Prostate gland (tissue), 2 donors: ENCODE data around the gene PEAR1. TPM values are rescaled to one million over a fixed set of nuclear protein-coding genes. Genes with fewer than 3 reads are reported as not detected.

Experiments used
- DNase-seq: peaks from one replicate; pipeline ENCODE4 v3.0.0-alpha.2; 2019; ENCODE audit warnings: low spot score
- H3K27ac ChIP-seq, 2 donors: fragments of 200-600 bp; sonication (generic); 2 replicates each; pipeline ENCODE4 v1.5.1; 2017 to 2019
- H3K27me3 ChIP-seq: fragments of 200-600 bp; sonication (generic); replicated peaks from 2 replicates; pipeline ENCODE4 v1.5.1; 2019; ENCODE audit not compliant: insufficient read depth
- H3K36me3 ChIP-seq, 2 donors: fragments of 200-600 bp; sonication (generic); 1 replicate in 1 of 2; 2 replicates in 1 of 2; pipeline versions ENCODE4 v1.5.1 to v1.8.1; 2017 to 2019
- H3K4me1 ChIP-seq: fragments of 200-600 bp; sonication (generic); replicated peaks from 2 replicates; pipeline ENCODE4 v1.5.1; 2019
- H3K4me3 ChIP-seq, 2 donors: fragments of 200-600 bp; sonication (generic); 2 replicates each; pipeline ENCODE4 v1.5.1; 2017 to 2019
- H3K9me3 ChIP-seq: fragments of 200-600 bp; sonication (generic); 2 replicates; pipeline ENCODE4 v1.5.1; 2017
- POLR2A ChIP-seq: fragments of 450-650 bp; IDR thresholded peaks from one replicate; pipeline ENCODE4 v1.6.1; 2016; ENCODE audit warnings: antibody characterized with exemption, mild to moderate bottlenecking
- POLR2AphosphoS5 ChIP-seq: sonication (generic); formaldehyde crosslinking; IDR thresholded peaks from one replicate; pipeline ENCODE4 v1.6.1; 2017; ENCODE audit warnings: antibody characterized with exemption
- WGBS: methylation state at CpG from one replicate; pipeline ENCODE4 v1.1.5; 2018; 5-methylcytosine and 5-hydroxymethylcytosine counted together
- intact Hi-C: fragments of 100-400 bp; cut with DNase I; formaldehyde crosslinking; loops from one replicate; pipeline ENCODE4 v1.14.2; 2022
- total RNA-seq, 2 donors: library from RNA; depleted of rRNA; stranded (reverse); fragments of >200 nt; gene quantifications; one replicate each; pipeline ENCODE4 v1.1.0, GENCODE V29; 2016
- TF ChIP-seq, protein P1 (sequence below), 4 experiments: fragments of 200-600 bp in 2 of 4; fragments of 450-650 bp in 2 of 4; sonication (generic) in 2 of 4; IDR thresholded peaks; 1 replicate in 3 of 4; 2 replicates in 1 of 4; pipeline ENCODE4 v1.5.1; 2016 to 2019; ENCODE audit warnings: antibody characterized with exemption in 4 of 4, mild to moderate bottlenecking in 2 of 4, moderate library complexity in 2 of 4

The PEAR1 gene
- total RNA-seq, 2 donors from 2014 or later, result 3.6 to 20.0 TPM

DNA sequence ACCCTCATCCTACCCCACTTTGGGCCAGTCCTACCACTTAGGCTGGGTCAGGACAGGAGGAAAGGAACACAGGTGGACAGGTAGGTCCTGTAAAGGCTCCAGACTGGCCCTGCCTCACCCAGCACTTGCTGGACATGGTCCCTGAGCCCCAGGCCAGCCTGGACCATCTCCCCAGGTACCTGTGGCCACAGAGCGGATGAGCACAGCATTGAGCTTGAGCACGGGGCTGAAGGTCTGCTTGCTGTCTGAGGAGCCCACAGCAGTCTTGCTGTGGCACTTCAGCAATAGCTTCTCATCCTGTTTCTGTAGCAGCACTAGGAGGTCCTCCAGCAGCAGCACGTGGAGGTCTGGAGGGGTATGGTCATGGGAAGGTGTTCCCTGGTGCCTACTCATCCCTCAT is 50.2 kb downstream of the PEAR1 start:
- TF ChIP-seq, protein P1, sequence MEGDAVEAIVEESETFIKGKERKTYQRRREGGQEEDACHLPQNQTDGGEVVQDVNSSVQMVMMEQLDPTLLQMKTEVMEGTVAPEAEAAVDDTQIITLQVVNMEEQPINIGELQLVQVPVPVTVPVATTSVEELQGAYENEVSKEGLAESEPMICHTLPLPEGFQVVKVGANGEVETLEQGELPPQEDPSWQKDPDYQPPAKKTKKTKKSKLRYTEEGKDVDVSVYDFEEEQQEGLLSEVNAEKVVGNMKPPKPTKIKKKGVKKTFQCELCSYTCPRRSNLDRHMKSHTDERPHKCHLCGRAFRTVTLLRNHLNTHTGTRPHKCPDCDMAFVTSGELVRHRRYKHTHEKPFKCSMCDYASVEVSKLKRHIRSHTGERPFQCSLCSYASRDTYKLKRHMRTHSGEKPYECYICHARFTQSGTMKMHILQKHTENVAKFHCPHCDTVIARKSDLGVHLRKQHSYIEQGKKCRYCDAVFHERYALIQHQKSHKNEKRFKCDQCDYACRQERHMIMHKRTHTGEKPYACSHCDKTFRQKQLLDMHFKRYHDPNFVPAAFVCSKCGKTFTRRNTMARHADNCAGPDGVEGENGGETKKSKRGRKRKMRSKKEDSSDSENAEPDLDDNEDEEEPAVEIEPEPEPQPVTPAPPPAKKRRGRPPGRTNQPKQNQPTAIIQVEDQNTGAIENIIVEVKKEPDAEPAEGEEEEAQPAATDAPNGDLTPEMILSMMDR (IDR thresholded peaks at IDR 0.05), result no peak
- TF ChIP-seq POLR2A, result no peak
- no peak for TF ChIP-seq POLR2AphosphoS5
- no peaks in the 10 kb centered on the region for H3K27me3 ChIP-seq
- WGBS, result 93% methylated on average over 3 of the region's 3 CpGs
- no peaks in the 10 kb centered on the region for H3K4me1 ChIP-seq
- no peak for DNase-seq
- peaks cover 3 to 14% of the 10 kb centered on the region in 2 donors for H3K36me3 ChIP-seq
- no peak overlapping the region for H3K4me3 ChIP-seq
- H3K27ac ChIP-seq, result no peak overlapping the region
- H3K9me3 ChIP-seq, result no peaks in the 10 kb centered on the region
- intact Hi-C loops, result no loop called here

DNA sequence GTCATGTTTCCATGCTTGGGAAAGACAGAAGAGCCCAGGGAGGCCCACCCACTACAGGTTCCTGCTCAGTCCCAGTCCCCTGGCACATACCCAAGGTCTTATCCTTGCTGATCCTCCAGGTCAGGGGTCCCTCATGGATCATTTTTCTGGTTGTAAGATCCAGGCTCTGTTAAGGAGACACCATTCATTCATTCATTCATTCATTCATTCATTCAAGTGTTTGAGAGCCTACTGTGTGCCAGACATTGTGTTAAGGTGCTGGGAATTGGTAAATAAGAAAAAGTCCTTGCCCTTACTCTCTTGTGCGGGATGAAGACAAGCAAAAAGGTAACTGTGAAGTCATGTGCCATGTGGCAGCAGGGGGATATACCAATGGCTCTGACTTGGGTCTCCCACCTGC is 50.8 kb downstream of the PEAR1 start:
- intact Hi-C loops, result no loop called here
- DNase-seq, result no peak
- no peaks in the 10 kb centered on the region for H3K4me1 ChIP-seq
- H3K27me3 ChIP-seq, result no peaks in the 10 kb centered on the region
- TF ChIP-seq, protein P1 (IDR thresholded peaks at IDR 0.05), result no peak
- TF ChIP-seq POLR2AphosphoS5 (no peak), POLR2A (no peak)
- H3K36me3 ChIP-seq, result peaks cover 3 to 14% of the 10 kb centered on the region in 2 donors
- H3K9me3 ChIP-seq, result no peaks in the 10 kb centered on the region
- WGBS, result 90% methylated on average over 1 of the region's 1 CpG
- no peak overlapping the region for H3K27ac ChIP-seq
- H3K4me3 ChIP-seq, result no peak overlapping the region

DNA sequence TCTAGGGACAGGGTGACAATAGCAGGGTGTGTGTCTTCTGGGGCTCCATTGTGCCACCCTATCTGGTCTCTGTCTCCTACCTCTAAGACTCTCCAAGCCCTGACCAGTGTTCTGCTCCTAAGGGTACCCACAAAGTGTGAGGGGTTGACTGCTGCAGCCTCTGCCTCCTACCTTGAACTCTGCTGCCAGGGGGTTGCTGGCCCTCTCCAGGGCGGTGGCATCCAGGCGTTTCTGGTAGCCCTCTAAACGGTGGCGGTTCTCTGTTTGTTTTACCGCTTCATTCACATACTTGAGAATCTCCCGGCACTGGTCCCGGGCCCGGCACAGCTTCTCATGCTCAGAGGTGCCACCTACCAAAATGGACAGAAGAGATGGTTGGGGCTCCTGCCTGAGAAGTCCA is 51.3 kb downstream of the PEAR1 start:
- H3K27me3 ChIP-seq, result no peaks in the 10 kb centered on the region
- WGBS, result 93% methylated on average over 8 of the region's 8 CpGs
- no peak for DNase-seq
- no peaks in the 10 kb centered on the region for H3K4me1 ChIP-seq
- no peaks in the 10 kb centered on the region for H3K9me3 ChIP-seq
- peaks cover 3 to 14% of the 10 kb centered on the region in 2 donors for H3K36me3 ChIP-seq
- TF ChIP-seq POLR2A, result no peak
- TF ChIP-seq, protein P1 (IDR thresholded peaks at IDR 0.05), result no peak
- H3K4me3 ChIP-seq, result no peak overlapping the region
- intact Hi-C loops, result no loop called here
- H3K27ac ChIP-seq, result no peak overlapping the region

DNA sequence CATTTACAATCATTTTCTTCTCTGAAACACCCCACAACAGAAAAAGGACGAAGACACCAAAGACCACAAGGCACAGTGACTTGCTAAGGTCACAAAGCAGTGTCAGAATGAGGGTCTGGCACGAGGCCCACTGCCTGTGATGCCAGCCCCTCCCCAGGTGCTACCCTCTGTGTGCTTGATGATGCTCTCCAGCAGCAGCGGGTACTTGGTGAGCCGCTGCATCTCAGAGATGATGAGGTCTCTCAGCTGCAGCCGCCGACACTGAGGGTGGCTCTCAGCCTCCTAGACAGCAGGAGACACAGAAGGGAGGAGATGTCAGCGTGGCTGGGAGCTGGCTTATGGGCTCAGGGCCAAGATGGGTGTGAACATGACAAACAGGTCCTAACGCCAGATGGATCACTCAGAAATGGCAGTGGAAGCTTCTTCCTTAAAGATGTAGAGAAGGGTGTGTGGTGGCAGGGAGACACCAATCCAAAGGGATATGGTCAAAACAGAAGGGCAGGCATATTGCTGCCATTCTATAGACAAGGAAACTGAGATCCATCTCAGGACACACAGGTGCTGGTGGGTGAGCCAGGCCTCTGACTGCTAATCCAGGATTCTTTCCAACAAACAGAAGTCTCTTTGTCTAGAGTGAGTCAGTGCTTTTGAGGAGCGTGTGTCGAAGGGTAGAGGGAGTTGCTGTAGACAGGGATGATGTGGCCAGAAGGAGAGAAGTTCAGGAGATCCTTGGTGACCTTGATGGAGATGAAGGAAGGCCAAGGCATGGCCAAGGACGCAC is 52.6 kb downstream of the PEAR1 start:
- H3K4me1 ChIP-seq, result no peaks in the 10 kb centered on the region
- no peak overlapping the region for H3K4me3 ChIP-seq
- peaks cover 3 to 10% of the 10 kb centered on the region in 2 donors for H3K36me3 ChIP-seq
- no peaks in the 10 kb centered on the region for H3K9me3 ChIP-seq
- DNase-seq, result no peak
- WGBS, result 63% methylated on average over 11 of the region's 11 CpGs
- TF ChIP-seq, protein P1 (IDR thresholded peaks at IDR 0.05), result no peak
- TF ChIP-seq POLR2AphosphoS5 (no peak), POLR2A (no peak)
- H3K27ac ChIP-seq, result no peak overlapping the region
- intact Hi-C loops, result no loop called here
- no peaks in the 10 kb centered on the region for H3K27me3 ChIP-seq

DNA sequence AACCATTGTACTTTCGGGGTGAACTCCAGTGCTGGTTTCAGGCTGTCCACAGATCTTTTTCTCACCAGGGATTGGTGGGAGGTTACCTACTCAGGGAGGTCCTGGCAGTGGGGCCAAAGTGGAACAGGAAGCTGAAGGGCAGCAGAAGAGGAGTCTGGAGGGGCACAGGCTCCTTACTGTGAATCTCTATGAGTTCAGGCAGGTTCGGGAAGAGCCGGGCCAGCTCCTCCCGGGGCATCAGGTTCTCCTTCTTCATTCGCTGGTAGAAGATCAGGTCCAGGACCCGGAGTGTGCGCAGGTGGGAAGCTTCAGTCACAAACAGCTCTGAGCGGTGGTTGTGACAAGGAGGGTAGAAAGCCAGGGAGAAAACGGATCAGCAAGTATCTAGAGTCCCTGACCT is 53.6 kb downstream of the PEAR1 start:
- H3K27ac ChIP-seq, result no peak overlapping the region
- no peaks in the 10 kb centered on the region for H3K9me3 ChIP-seq
- H3K27me3 ChIP-seq, result no peaks in the 10 kb centered on the region
- WGBS, result 96% methylated on average over 9 of the region's 9 CpGs
- no peak for DNase-seq
- TF ChIP-seq, protein P1 (IDR thresholded peaks at IDR 0.05), result no peak
- TF ChIP-seq POLR2AphosphoS5, result no peak
- no peak overlapping the region for H3K4me3 ChIP-seq
- H3K4me1 ChIP-seq, result no peaks in the 10 kb centered on the region
- intact Hi-C loops, result no loop called here
- H3K36me3 ChIP-seq, result peaks cover 4 to 8% of the 10 kb centered on the region in 2 donors
